Fibroblast of mammary gland (primary cell): Measurements from ENCODE around the gene CORO2B.

Experiments
- DNase-seq: peaks from one replicate; pipeline ENCODE4 v3.0.0-alpha.2; 2010; ENCODE audit warnings: low read depth
- H3K4me3 ChIP-seq: 2 replicates; pipeline ENCODE4 v1.5.1; 2011; ENCODE audit warnings: low read depth, mild to moderate bottlenecking, low read length, moderate library complexity; ENCODE audit not compliant: control insufficient read depth
- CTCF ChIP-seq: conservative IDR thresholded peaks from 2 replicates; pipeline ENCODE4 v1.5.1; 2011; ENCODE audit warnings: low read depth, low read length, inconsistent platforms; ENCODE audit not compliant: control insufficient read depth, insufficient read depth

CORO2B gene

GRCh38 chr15:68651916-68652525, 73.2 kb downstream of the CORO2B start:
- no peak overlapping the region for H3K4me3 ChIP-seq
- DNase-seq = no peak
- no peak for TF ChIP-seq CTCF

DNA sequence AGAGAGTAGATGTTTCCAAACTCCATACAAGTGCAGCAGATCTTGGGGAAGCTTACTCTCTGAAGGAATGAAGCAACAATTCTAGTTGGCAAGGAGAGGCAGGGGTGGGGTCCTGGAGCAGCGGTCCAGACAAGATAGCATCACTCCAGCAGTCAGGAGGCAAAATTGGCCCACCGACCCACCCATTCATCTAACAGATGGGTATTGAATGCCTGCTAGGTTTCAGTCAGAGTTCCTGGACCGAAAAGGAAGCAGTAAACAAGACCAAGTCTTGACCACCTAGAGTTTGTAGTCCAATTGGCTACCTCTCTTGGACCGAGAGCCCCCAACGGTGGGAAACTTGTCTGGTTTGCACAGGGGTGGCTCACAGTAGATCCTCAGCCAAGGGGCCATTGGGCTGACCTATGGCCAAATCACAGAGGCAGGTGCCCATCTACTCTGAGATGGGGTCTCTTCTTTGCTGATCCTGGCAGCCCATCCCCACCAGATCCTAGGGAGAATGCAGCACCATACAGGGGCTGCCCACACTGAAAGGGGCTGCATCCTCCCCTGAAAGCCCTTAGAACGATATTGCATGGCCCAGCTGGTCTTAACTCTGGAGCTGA, 74.3 kb downstream of the CORO2B start:
- DNase-seq = no peak
- no peak for TF ChIP-seq CTCF

GRCh38 chr15:68653801-68654200, 75.0 kb downstream of the CORO2B start:
- no peak for TF ChIP-seq CTCF
- no peak overlapping the region for H3K4me3 ChIP-seq
- no peak for DNase-seq

More for the DNA sequence above, 74.3 kb downstream of the CORO2B start:
- no peak overlapping the region for H3K4me3 ChIP-seq

DNA sequence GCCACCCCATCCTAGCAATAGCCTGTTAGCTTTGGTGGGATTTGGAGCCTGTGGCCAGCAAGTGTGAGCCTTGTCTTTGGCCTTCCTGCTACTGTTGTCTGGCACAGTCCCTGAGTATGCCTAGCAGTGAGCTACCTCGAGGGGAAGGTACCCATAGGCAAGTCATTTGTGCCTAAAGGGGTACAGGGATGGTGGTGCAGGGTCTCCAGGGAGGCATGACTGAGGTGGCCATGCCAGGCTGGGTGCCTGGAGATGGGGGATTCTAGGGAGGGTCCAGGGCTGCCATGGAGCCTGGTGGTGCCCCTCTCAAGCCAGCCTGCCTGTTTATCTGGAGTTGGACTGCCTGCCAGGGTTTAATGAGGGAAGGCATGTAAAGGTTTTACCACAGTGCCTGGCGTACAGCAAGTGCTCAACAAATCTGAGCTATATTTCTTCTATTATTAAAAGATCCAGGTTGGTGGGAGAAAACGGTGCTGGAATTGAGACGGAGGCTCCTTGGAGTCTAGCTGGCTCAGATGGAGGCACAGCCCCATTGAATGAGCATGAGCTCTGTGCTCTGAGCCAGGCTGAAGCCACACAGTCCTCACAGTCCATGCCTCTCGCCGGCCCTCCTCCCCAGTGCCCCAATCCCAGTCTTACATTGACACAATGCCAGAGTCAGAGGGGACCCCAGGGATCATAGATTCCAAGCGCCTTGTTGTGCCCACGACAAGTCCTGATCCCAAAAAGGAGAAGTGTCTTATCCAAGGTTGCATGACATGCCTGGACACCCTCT, 76.2 kb downstream of the CORO2B start:
- H3K4me3 ChIP-seq = no peak overlapping the region
- TF ChIP-seq CTCF = no peak
- DNase-seq = no peak

GRCh38 chr15:68655686-68656437, 77.1 kb downstream of the CORO2B start:
- no peak for TF ChIP-seq CTCF
- DNase-seq = no peak
- H3K4me3 ChIP-seq = no peak overlapping the region

- H3K4me3 ChIP-seq = no peak overlapping the region
- no peak for DNase-seq
- no peak for TF ChIP-seq CTCF
These were observed 77.6 kb downstream of the CORO2B start for GRCh38 chr15:68656438-68656739.
